T-helper 2 cell treated with Interferon-gamma antibody and Interleukin-4, amounts not matched to agents 5 μg/mL and 100 μg/mL, for 36 hours (primary cell): Measurements from ENCODE around the gene GIPC1.
"Not testable (repeated sequence)": the region's sequence is repeated elsewhere in the genome, so short reads cannot be mapped to it uniquely, and the experiment has no call there.

ENCODE experiments used
- DNase-seq: peaks from one replicate; pipeline ENCODE4 v3.0.0; 2021; ENCODE audit warnings: low spot score
- H3K27ac Mint-ChIP-seq: one replicate; pipeline ENCODE4 v1.8.0; 2021; ENCODE audit warnings: mild to moderate bottlenecking, mixed read lengths
- H3K27me3 Mint-ChIP-seq: one replicate; pipeline ENCODE4 v1.8.0; 2021; ENCODE audit warnings: low read depth, mixed read lengths
- H3K36me3 Mint-ChIP-seq: one replicate; pipeline ENCODE4 v1.8.0; 2021; ENCODE audit warnings: low read depth, mixed read lengths
- H3K4me1 Mint-ChIP-seq: one replicate; pipeline ENCODE4 v1.8.0; 2021; ENCODE audit warnings: low read depth, mixed read lengths
- H3K4me3 Mint-ChIP-seq: one replicate; pipeline ENCODE4 v1.8.0; 2022; ENCODE audit warnings: mild to moderate bottlenecking, moderate library complexity, mixed read lengths
- H3K9me3 Mint-ChIP-seq: one replicate; pipeline ENCODE4 v1.8.0; 2021; ENCODE audit warnings: mixed read lengths

Gene GIPC1

GRCh38 chr19:14496029-14496833 lies at the start of gene GIPC1:
TSS of gene GIPC1 (minus strand) at chr19:14496127. CDS start at chr19:14482976, 13,151 bp downstream.
- Mint-ChIP-seq H3K9me3 (no peaks in the 10 kb centered on the region), H3K4me3 (peak within 1 kb of the TSS; percentile 85), H3K27me3 (no peaks in the 10 kb centered on the region), H3K27ac (peak within 1 kb of the TSS; percentile 62), H3K36me3 (peaks cover 3% of the 10 kb centered on the region), H3K4me1 (peaks cover 18% of the 10 kb centered on the region)
- DNase-seq = peak; percentile 88

GRCh38 chr19:14545716-14546082 lies 49.8 kb upstream of the GIPC1 start:
- Mint-ChIP-seq H3K27ac (no peak overlapping the region), H3K36me3 (peaks cover 2% of the 10 kb centered on the region), H3K27me3 (no peaks in the 10 kb centered on the region), H3K4me3 (no peak overlapping the region), H3K4me1 (peaks cover 2% of the 10 kb centered on the region), H3K9me3 (no peaks in the 10 kb centered on the region)
- DNase-seq = no peak

GRCh38 chr19:14544977-14545715 lies 49.2 kb upstream of the GIPC1 start:
- Mint-ChIP-seq H3K27me3 (no peaks in the 10 kb centered on the region), H3K4me3 (no peak overlapping the region), H3K27ac (no peak overlapping the region), H3K36me3 (peaks cover 2% of the 10 kb centered on the region), H3K9me3 (no peaks in the 10 kb centered on the region), H3K4me1 (peaks cover 2% of the 10 kb centered on the region)
- no peak for DNase-seq

- DNase-seq = no peak
- H3K4me3 Mint-ChIP-seq = no peak overlapping the region
- H3K27me3 Mint-ChIP-seq = no peaks in the 10 kb centered on the region
- H3K4me1 Mint-ChIP-seq = no peaks in the 10 kb centered on the region
- H3K27ac Mint-ChIP-seq = no peak overlapping the region
- no peaks in the 10 kb centered on the region for H3K36me3 Mint-ChIP-seq
- H3K9me3 Mint-ChIP-seq = no peaks in the 10 kb centered on the region
Observed at GRCh38 chr19:14544047-14544446, 48.1 kb upstream of the GIPC1 start.

- no peak for DNase-seq
- H3K4me1 Mint-ChIP-seq = no peaks in the 10 kb centered on the region
- H3K36me3 Mint-ChIP-seq = no peaks in the 10 kb centered on the region
- H3K27me3 Mint-ChIP-seq = no peaks in the 10 kb centered on the region
- no peaks in the 10 kb centered on the region for H3K9me3 Mint-ChIP-seq
- no peak overlapping the region for H3K4me3 Mint-ChIP-seq
- H3K27ac Mint-ChIP-seq = no peak overlapping the region
Observed at GRCh38 chr19:14542711-14543328, 46.9 kb upstream of the GIPC1 start.

- not testable (repeated sequence) for H3K36me3 Mint-ChIP-seq, H3K27ac Mint-ChIP-seq, DNase-seq, H3K4me1 Mint-ChIP-seq, H3K27me3 Mint-ChIP-seq, H3K4me3 Mint-ChIP-seq, H3K9me3 Mint-ChIP-seq
Observed at GRCh38 chr19:14541979-14542378, 46.1 kb upstream of the GIPC1 start.

- no peaks in the 10 kb centered on the region for H3K9me3 Mint-ChIP-seq
- no peak for DNase-seq
- H3K27me3 Mint-ChIP-seq = no peaks in the 10 kb centered on the region
- H3K27ac Mint-ChIP-seq = no peak overlapping the region
- peaks cover 6% of the 10 kb centered on the region for H3K4me1 Mint-ChIP-seq
- H3K36me3 Mint-ChIP-seq = no peaks in the 10 kb centered on the region
- H3K4me3 Mint-ChIP-seq = no peak overlapping the region
Observed at GRCh38 chr19:14540741-14541525, 45.0 kb upstream of the GIPC1 start.

- Mint-ChIP-seq H3K27ac (no peak overlapping the region), H3K4me1 (peaks cover 10% of the 10 kb centered on the region)
- peak; percentile 15 for DNase-seq
Observed at GRCh38 chr19:14536926-14537692, 41.2 kb upstream of the GIPC1 start.

GRCh38 chr19:14533450-14533849 lies 37.5 kb upstream of the GIPC1 start:
- peaks cover 10% of the 10 kb centered on the region for H3K36me3 Mint-ChIP-seq
- H3K27ac Mint-ChIP-seq = peak overlapping the region; percentile 60
- DNase-seq = no peak
- no peak overlapping the region for H3K4me3 Mint-ChIP-seq
- H3K9me3 Mint-ChIP-seq = no peaks in the 10 kb centered on the region
- no peaks in the 10 kb centered on the region for H3K27me3 Mint-ChIP-seq
- H3K4me1 Mint-ChIP-seq = peaks cover 19% of the 10 kb centered on the region

More at GRCh38 chr19:14536926-14537692, 41.2 kb upstream of the GIPC1 start:
- Mint-ChIP-seq H3K4me3 (no peak overlapping the region), H3K36me3 (peaks cover 6% of the 10 kb centered on the region), H3K27me3 (no peaks in the 10 kb centered on the region), H3K9me3 (no peaks in the 10 kb centered on the region)

GRCh38 chr19:14530506-14530905 lies 34.6 kb upstream of the GIPC1 start:
- Mint-ChIP-seq H3K4me3 (peak overlapping the region; percentile 99), H3K27ac (peak overlapping the region; percentile 60), H3K4me1 (peaks cover 17% of the 10 kb centered on the region), H3K9me3 (no peaks in the 10 kb centered on the region), H3K27me3 (no peaks in the 10 kb centered on the region), H3K36me3 (peaks cover 10% of the 10 kb centered on the region)
- no peak for DNase-seq

GRCh38 chr19:14530005-14530348 lies 34.0 kb upstream of the GIPC1 start:
- H3K4me1 Mint-ChIP-seq = peaks cover 17% of the 10 kb centered on the region
- H3K27me3 Mint-ChIP-seq = no peaks in the 10 kb centered on the region

GRCh38 chr19:14529254-14530004 lies 33.5 kb upstream of the GIPC1 start, which contains the start of gene TECR:
TSS of gene TECR (plus strand) at chr19:14529594. CDS start at chr19:14529697, 103 bp downstream.
- H3K27me3 Mint-ChIP-seq = no peaks in the 10 kb centered on the region
- H3K4me3 Mint-ChIP-seq = peak within 1 kb of the TSS; percentile 99
- peaks cover 10% of the 10 kb centered on the region for H3K36me3 Mint-ChIP-seq
- H3K4me1 Mint-ChIP-seq = peaks cover 17% of the 10 kb centered on the region
- DNase-seq = peak; percentile 100
- peak within 1 kb of the TSS; percentile 98 for H3K27ac Mint-ChIP-seq
- no peaks in the 10 kb centered on the region for H3K9me3 Mint-ChIP-seq

More at GRCh38 chr19:14530005-14530348, 34.0 kb upstream of the GIPC1 start:
- peak overlapping the region; percentile 99 for H3K4me3 Mint-ChIP-seq
- H3K27ac Mint-ChIP-seq = peak overlapping the region; percentile 92
- no peak for DNase-seq
- H3K9me3 Mint-ChIP-seq = no peaks in the 10 kb centered on the region
- peaks cover 10% of the 10 kb centered on the region for H3K36me3 Mint-ChIP-seq
